HG02938 (cell line): ENCODE results near the gene RNF166.

Experiments
- ATAC-seq: cut with Tn5 transposase; IDR thresholded peaks from one replicate; pipeline ENCODE4 v1.9.1; 2021; ENCODE audit warnings: mild to moderate bottlenecking, moderate library complexity; ENCODE audit not compliant: unreplicated experiment

Gene RNF166

GRCh38 chr16:88655733-88656281 is 50.4 kb downstream of the RNF166 start:
- no peak for ATAC-seq

DNA sequence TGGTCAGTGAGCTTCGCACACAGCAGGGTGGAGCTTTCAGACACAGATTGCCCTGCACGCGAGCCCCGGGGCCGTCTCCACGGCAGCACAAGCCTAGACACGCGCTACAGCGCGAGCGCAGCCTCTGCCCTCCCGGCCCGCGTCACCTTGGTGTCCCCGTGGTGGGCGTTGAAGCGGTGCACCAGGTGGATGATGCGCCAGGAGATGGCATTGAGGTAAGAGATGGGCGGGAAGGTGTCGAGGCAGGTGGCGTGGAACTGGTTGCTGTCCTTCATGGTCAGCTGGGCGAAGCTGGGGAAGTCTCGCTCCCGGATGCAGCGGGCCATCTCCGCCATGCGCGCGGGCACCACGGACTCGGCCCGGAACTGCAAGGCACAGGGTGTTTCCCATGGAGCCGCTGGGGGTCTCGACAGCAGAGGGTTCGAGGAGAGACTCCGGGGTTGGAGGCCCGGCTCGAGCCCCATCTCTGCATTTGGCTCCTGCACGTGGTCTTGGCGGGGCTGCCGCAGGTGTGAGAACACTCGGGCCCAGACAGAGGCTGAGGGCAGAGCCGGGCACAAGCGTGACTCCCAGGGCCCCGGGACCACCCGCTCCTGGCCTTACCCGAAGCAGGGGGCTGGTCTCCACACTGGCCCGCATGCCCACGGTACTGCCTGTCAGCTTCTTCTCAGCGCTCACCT is 51.0 kb downstream of the RNF166 start:
- no peak for ATAC-seq

- no peak for ATAC-seq
Observed at GRCh38 chr16:88654363-88655052, 51.7 kb downstream of the RNF166 start.

- no peak for ATAC-seq
Observed at GRCh38 chr16:88653596-88654362, 52.4 kb downstream of the RNF166 start.

GRCh38 chr16:88653101-88653500 is 53.1 kb downstream of the RNF166 start:
- ATAC-seq, result no peak

- no peak for ATAC-seq
Observed at GRCh38 chr16:88652762-88653063, 53.5 kb downstream of the RNF166 start.

DNA sequence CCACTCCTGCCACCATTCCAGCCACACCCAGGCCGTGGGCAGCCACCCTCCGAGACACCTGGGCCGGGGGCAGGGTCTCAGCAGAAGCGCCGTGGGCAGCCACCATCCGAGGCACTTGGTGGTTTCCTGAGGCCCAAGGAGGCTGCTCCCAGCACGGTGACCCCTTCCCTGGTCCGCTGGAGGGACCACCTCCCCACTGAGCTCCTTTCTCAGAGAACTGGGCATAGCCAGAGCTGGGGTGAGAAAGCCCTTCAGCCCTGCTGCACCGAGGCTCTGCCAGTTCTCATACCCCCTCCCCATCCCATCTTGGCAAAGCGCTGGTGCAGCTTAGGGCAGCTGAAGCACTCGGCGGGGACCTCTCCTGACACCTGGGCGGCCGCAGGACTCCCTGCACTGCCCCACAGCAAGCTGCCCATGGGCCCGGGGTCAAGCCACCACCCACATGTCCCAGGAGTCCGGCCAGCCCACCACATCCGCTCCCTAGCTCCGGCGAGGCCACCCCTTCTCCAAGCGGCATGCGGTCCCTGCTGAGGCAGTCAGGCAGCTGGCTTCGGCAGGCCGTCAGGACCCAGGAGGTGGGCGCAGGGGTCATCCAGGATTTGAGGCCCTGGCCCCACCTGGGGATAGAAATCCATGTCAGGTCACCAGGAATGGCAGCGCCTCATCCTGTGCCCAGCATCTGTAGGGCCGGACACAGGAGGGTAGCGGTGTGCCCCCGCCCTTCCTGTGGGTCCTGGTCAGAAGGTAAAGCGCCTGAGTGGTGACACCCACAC is 54.0 kb downstream of the RNF166 start:
- no peak for ATAC-seq

DNA sequence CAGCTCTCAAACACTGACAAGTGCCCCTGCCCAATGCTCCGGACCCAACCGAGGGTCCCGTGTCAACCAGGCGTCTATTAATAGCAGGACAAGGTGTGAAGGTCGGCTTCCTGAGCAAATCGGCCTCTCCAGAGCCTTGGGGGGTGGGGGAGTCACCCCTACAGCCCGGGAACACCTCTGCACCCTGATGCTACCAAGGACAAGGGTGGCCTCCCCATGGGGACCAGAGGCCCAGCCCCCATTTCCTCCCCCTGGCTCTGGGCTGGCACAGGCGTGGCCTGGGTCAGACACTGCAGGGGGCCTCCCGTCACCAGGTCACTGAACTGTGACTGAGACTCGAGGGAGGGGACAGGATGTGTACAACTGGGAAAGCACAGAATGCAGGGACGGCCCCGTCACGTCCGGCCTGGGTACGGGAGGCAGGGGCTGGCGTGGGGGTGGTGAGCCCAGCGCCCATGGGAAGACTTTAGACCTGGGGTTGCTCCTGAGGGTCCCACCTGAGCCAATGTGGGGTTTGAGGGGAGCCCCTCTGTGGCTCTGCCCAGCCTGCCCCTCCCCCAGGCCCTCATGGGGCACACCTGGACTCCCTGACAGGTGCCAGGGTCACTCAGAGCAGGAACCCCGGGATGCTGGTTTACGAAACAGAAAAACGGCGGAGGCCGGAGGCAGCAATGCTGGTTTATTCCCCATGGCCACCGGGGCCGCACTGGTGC is 54.8 kb downstream of the RNF166 start:
- ATAC-seq, result peak; percentile 79

GRCh38 chr16:88650749-88651275 is 55.4 kb downstream of the RNF166 start, which contains the start of gene CYBA:
Gene CYBA, minus strand, starts transcription at chr16:88651053. Its CDS starts 40 bp downstream, at chr16:88651013.
- peak; percentile 63 for ATAC-seq

DNA sequence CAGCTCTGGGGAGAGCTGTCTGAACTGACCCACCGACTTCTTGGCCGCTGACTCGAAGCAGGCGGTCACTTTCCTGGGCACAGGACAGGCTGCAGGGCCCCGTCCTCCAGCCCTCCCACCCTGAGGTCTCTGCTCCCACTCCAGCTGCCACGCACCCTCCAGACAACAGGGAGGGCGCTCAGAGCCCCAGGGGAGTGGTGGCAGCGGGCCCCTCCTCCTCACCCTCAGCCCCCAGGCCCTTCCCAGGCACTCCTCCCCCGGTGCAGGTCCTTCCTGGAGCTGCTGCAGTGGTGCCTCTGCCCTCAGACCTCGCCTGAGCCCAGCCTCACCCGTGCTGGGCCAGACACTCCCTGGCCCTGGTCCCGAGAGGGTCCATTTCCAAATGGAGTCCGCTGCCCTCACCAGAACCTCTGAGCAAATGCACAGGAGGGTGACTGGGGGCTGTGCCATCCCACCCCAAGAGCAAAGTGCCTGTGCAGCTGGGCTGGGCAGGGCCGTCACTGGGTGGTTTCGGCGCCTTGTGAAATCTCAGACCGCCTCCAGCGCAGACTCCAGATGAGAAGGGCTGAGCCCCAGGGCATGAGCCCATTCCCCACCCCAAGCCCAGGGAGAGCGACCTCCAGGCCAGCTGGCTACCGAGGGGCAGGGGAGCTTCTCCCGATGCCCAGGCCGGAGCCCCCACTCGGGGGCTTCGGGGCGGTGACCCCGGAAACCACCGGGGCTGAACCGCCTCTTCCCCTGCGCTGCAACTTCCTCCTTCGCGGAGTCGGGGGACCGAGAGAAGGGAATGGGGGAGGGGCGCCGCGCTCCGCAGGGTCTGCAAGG is 56.1 kb downstream of the RNF166 start:
- peak; percentile 3 for ATAC-seq

DNA sequence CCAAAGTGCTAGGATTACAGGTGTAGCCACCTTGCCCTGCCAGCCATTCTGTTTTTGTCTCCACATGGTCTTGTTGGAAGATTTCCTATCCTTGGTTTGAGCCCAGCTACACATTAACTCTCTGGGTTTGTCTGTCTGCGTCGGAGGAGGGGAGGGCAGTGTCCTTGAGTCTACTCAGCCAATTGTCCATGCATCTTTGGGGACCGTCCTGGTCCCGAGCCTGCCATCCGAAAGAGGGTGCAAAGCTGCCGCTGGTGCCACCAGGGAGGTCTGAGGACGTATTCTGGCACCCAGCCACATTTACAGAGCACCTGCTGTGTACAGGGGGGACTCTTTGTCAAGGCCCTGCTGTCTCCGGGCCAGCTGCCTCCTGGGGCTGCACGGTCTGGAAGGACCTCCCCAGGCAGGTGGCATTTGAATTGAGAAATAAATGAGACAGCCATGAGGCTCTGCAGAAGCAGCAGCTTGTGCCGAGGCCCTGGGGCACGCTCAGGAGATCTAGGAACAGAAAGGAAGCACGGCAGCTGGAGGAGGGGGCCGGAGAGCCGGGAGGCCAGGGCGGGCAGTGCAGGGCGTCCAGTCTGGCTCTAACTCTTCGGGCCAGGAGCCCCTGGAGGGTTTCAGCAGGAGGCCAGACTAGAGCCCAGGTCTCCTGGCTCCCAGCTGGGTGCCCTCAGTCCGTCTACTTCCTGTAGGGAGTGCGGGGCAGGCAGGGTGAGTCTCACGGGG is 56.8 kb downstream of the RNF166 start:
- no peak for ATAC-seq

DNA sequence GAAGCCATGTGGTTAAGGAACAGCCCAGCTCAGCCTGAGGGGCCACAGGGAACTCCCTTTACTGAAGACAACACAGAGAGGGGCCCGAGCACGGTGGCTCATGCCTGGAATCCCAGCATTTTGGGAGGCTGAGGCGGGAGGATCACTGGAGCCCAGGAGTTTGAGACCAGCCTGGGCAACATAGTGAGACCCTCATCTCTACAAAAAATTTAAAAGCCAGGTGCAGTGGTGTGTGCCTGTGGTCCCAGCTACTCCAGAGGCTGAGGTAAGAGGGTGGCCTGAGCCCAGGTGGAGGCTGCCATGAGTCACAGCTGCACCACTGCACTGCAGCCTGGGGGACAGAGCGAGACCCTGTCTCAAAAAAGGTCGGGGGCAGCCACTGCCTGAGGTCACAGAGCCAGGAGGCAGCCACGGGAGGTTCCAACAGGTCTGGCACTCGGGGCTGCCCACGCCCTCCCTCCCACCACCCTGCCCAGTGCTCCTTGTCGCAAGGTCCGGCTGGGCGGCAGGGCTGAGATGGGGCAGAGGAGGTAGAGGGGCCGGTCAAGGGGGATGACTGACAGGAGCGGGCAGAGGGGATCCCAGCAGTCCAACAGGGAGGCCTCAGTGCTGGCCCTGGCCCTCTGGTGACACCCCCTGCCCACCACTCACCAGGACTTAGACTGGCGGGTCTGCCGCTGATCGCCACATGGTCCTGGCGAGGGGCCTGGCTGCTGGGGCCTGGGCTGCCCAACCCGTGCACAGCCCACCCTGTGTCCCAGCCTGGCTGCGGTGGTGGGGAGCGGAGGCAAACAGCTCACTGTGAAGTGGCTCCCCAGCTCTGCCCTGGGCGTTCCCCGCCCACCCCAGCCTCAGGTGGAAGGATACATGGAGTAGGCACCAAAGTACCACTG is 58.8 kb downstream of the RNF166 start:
- no peak for ATAC-seq
